HG03175 (cell line): ENCODE measurements around the gene FBN1.

ENCODE experiments used
- ATAC-seq: cut with Tn5 transposase; IDR thresholded peaks from one replicate; pipeline ENCODE4 v1.9.1; 2021; ENCODE audit warnings: mild to moderate bottlenecking, moderate library complexity; ENCODE audit not compliant: unreplicated experiment

The FBN1 gene

GRCh38 chr15:48625126-48625525 lies 20.4 kb downstream of the FBN1 start:
- no peak for ATAC-seq

GRCh38 chr15:48624700-48625099 lies 20.8 kb downstream of the FBN1 start:
- no peak for ATAC-seq

- no peak for ATAC-seq
Observed at GRCh38 chr15:48623456-48623855, 22.1 kb downstream of the FBN1 start.

- no peak for ATAC-seq
Observed at GRCh38 chr15:48622237-48622636, 23.3 kb downstream of the FBN1 start.

GRCh38 chr15:48619446-48619845 lies 26.1 kb downstream of the FBN1 start:
- ATAC-seq: no peak

- no peak for ATAC-seq
Observed at GRCh38 chr15:48617619-48618018, 27.9 kb downstream of the FBN1 start.

GRCh38 chr15:48616216-48616615 lies 29.3 kb downstream of the FBN1 start:
- no peak for ATAC-seq

GRCh38 chr15:48614051-48614450 lies 31.5 kb downstream of the FBN1 start:
- no peak for ATAC-seq

- ATAC-seq: no peak
Observed at GRCh38 chr15:48609486-48609885, 36.0 kb downstream of the FBN1 start.

- no peak for ATAC-seq
Observed at GRCh38 chr15:48607846-48608245, 37.7 kb downstream of the FBN1 start.

GRCh38 chr15:48604567-48604966 lies 40.9 kb downstream of the FBN1 start:
- no peak for ATAC-seq

GRCh38 chr15:48603922-48604321 lies 41.6 kb downstream of the FBN1 start:
- no peak for ATAC-seq

- no peak for ATAC-seq
Observed at GRCh38 chr15:48603123-48603500, 42.4 kb downstream of the FBN1 start.

GRCh38 chr15:48602358-48603122 lies 43.0 kb downstream of the FBN1 start:
- ATAC-seq: no peak

GRCh38 chr15:48601095-48601494 lies 44.4 kb downstream of the FBN1 start:
- no peak for ATAC-seq

- ATAC-seq: no peak
Observed at GRCh38 chr15:48596841-48597240, 48.7 kb downstream of the FBN1 start.

GRCh38 chr15:48596415-48596814 lies 49.1 kb downstream of the FBN1 start:
- ATAC-seq: no peak

- ATAC-seq: no peak
Observed at GRCh38 chr15:48595981-48596380, 49.5 kb downstream of the FBN1 start.

- ATAC-seq: no peak
Observed at GRCh38 chr15:48592933-48593332, 52.6 kb downstream of the FBN1 start.

- no peak for ATAC-seq
Observed at GRCh38 chr15:48592221-48592731, 53.2 kb downstream of the FBN1 start.

GRCh38 chr15:48590723-48591122 lies 54.8 kb downstream of the FBN1 start:
- ATAC-seq: no peak

GRCh38 chr15:48584812-48585563 lies 60.5 kb downstream of the FBN1 start:
- ATAC-seq: no peak
